Endometrium (tissue), 2 donors: ENCODE measurements around the gene GOLGA6B.
"Not testable (repeated sequence)": the region's sequence is repeated elsewhere in the genome, so short reads cannot be mapped to it uniquely, and the experiment has no call there.

Experiments used
- FAIRE-seq: peaks from 2 replicates; lab custom pipeline; 2012; peaks lifted over from hg19 to GRCh38; lab: Jason Lieb, UNC
- donor health status: control.
- donor health status: control.

GOLGA6B gene, protein sequence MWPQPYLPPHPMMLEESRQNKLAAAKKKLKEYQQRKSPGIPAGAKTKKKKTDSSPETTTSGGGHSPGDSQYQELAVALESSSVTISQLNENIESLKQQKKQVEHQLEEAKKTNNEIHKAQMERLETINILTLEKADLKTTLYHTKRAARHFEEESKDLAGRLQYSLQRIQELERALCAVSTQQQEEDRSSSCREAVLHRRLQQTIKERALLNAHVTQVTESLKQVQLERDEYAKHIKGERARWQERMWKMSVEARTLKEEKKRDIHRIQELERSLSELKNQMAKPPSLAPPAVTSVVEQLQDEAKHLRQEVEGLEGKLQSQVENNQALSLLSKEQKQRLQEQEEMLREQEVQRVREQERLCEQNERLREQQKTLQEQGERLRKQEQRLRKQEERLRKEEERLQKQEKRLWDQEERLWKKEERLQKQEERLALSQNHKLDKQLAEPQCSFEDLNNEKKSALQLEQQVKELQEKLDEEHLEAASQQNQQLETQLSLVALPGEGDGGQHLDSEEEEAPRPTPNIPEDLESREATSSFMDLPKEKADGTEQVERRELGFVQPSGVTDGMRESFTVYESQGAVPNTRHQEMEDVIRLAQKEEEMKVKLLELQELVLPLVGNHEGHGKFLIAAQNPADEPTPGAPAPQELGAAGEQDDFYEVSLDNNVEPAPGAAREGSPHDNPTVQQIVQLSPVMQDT

DNA sequence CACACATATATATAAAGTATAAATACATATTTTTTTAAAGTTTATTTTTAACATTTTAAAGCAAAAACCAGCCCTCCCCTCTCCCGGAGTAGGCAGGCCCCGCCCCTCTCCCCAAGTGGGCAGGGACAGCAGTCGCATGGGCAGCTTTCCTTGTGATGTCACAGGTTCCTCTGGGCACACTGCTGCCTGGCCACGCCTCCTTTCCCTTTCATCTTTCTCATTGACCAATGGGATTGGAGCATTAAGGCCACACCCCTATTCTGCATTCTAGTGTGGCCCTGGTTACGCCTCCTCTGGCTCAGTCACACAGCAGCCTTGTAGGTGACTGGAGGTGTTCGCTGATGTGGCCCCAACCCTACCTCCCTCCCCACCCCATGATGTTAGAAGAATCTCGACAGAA, at the start of gene GOLGA6B:
Gene GOLGA6B, plus strand, starts transcription at position 301 of the 400 bp plus-strand sequence. Its CDS starts 41 bp downstream, at position 342.
- not testable (repeated sequence) for FAIRE-seq

DNA sequence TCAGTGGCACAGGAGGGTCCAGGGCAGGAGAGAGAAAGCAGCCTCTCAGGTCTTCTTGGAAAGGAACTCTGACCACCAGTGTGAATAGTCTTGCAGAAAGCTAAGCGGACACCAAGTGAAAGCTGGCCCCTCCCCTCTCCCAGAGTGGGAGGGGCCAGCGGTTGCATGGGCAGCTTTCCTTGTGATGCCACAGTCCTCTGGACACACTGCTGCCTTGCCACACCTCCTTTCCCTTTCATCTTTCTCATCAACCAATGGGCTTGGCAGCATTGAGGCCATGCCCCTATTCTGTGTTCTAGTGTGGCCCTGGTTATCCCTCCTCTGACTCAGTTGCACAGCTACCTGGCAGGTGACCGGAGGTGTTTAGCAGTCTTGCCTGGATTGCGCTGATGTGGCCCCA, 49.7 kb upstream of the GOLGA6B start:
- no peak for FAIRE-seq

DNA sequence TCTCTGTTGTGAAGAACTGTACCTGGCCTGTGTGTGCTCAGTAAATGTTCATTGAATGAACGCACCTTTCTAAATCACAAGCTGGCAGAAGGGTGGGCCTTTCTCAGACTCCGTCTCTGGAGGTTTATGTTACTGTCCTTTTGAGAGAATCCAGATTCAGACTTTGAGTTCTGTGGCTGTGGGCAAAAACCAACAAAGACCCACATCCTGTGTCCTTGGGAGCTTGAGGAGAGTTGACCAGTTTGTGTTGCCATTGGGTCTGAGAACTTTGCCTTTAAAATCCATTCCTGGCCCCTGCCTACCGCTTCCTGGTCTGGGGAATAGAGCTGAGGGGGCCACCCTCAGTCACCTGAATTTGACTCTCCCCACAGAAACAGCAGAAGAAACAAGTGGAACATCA, 46.4 kb upstream of the GOLGA6B start:
- not testable (repeated sequence) for FAIRE-seq

DNA sequence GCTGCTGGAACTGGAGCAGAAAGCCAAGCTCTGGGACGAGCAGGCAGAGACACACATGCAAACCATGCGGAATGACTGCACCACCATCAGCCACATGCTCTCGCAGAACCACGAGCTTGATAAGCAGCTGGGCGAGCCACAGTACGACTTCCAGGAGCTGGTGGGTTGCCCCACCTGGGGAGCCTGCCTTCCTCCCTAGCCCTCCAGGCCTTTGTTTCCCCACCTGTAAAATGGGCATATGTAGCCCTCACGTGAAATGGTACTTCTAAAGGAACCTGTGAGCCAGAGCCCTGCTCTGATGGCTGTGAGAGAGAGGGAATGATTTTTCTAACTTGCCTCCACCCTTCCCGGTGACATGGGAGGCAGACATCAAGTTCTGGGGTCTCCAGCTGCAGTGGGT, 44.6 kb upstream of the GOLGA6B start:
- FAIRE-seq, result no peak

DNA sequence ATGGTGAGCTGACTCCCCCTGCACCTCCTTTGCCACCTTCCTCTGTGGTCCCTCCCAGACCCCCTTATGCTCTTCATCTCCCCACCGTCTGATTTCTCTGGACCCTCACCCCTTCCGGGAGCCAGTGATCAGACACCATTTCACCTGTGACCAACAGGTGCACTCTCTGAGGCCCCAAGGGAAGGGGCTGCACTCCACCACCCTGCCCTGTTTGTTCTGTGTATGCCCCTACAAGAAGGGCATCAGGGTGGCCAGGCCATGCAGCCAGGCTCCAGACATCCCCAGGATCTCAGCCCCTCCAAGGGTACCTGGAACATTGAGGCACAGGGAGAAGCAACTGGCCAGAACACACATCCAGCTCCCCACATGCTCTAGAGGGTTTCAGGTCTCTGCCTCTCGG, 42.2 kb upstream of the GOLGA6B start:
- FAIRE-seq, result not testable (repeated sequence)

DNA sequence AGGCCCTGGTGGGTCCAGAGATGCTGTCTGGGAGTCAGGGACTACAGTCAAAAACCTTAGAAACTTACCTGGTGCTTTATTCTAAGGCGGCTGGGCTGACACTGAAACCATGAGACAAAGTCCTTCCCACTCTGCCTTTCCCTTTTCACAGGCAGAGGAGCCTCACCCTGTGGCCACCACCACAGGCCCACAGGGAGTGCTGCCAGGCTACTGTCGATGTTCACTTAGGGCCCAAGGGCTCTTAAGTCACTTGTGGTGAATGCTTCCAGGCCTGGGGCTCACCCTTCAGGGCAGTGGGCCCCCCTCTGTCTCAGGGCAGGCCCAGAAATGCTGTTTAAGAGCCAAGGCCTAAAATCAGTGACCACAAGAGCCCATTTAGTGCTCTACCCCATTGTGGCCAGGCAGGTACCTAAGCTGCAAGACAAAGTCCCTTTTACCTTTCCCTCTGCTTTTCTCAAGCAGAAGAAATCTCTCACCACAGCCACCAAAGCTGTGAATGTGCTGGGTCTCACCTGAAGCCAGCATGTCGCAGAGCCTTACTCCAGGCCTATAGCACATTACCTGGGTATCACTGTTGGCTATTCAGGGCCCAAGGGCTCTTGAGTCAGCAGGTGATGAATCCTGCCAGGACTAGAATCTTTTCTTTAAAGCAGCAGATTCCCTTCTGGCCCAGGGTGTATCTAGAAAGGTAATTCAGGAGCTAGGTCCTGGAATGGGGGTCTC, 39.5 kb upstream of the GOLGA6B start:
- no peak for FAIRE-seq

DNA sequence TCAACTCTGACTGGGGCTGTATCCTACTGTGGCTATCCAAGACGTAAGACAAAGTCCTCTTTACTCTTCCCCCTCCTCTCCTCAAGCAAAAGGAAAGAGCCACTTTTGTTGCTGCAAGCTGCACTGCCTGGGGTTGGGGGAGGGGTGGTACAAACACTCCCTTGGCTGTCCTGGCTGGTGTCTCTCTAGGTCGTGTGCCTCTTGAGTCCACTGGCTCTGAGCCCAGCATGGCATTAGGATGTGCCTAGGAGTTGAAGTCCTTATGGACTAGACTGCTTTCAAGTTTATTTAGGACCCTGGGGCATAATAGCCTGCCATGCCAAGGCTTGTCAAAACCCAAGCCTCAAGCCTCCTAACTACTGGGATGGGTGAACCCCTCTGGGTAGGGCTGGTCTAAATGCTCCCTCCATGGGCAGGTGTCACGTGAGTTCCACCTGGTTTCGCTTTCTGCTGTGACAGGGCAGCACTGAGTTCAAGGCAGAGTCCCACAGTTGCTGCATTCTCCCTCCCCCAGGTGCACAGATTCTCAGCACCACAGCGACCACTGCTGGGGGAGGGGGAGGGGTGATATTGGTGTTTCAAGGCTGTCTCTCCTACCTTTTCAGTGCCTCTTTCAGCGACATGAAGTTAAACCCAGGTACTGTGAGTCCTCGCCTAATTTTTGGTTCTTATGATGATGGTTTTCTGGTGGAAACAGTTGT, 38.8 kb upstream of the GOLGA6B start:
- not testable (repeated sequence) for FAIRE-seq

DNA sequence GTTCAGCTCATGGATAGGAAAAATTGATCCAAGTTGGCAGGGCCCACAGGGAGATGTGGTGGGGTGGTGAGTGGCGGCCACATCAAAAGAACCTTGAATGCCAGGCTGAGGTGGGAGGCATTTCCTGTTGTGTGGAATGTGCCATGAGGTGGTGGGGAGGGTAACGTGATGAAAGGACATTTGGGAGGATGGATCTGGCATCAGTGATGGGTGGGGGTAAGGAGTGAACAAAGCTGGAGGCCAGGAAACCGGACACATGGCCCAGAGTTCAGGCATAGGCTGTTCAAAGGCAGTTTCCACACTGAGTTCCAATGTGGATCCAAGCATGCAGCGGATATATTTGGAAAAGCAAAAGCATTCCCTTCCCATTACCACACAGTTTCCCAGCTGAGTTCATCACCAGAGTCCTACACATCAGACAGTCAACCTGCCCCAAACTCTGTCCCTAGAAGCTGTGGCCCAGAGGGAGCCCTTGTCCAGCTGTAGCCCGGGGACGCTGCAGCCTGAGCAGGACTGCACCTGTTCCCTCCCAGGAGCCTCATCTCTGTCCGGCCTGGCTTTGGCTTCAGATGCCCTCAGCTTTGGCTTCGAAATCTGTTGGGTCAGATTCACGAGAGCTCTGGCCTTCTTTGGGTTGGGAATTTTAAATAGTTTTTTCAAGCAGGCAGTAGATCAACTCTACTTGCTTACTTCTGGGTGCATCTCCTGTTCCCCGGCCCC, 37.8 kb upstream of the GOLGA6B start:
- no peak for FAIRE-seq

DNA sequence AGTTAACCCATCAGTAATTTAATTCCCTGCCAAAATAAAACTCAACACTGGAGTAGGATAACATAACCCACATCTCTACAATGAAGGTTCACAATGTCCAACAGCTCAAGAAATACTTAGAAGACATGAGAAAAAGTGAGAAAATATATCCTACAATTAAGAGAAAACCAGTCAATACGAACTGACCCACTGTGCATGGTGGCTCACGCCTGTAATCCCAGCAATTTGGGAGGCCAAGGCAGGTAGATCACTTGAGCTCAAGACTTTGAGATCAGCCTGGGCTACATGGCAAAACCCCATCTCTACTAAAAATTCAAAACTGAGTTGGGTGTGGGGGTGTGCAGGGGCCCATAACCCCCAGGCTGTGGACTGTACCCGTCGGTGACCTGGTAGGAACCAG, 30.6 kb upstream of the GOLGA6B start:
- FAIRE-seq, result not testable (repeated sequence)

DNA sequence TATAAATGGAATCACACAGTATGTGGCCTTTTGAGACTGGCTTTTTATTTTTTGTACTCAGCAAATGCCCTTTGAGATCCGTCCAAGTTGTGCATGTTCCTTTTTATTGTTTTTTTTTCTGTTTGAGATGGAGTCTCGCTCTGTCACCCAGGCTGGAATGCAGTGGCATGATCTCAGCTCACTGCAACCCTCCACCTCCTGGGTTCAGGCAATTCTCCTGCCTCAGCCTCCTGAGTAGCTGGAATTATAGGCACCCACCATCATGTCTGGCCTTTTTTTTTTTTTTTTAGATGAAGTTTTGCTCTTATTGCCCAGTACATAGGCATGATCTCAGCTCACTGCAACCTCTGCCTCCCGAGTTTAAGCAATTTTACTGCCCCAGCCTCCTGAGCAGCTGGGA, 28.3 kb upstream of the GOLGA6B start:
- FAIRE-seq, result not testable (repeated sequence)

DNA sequence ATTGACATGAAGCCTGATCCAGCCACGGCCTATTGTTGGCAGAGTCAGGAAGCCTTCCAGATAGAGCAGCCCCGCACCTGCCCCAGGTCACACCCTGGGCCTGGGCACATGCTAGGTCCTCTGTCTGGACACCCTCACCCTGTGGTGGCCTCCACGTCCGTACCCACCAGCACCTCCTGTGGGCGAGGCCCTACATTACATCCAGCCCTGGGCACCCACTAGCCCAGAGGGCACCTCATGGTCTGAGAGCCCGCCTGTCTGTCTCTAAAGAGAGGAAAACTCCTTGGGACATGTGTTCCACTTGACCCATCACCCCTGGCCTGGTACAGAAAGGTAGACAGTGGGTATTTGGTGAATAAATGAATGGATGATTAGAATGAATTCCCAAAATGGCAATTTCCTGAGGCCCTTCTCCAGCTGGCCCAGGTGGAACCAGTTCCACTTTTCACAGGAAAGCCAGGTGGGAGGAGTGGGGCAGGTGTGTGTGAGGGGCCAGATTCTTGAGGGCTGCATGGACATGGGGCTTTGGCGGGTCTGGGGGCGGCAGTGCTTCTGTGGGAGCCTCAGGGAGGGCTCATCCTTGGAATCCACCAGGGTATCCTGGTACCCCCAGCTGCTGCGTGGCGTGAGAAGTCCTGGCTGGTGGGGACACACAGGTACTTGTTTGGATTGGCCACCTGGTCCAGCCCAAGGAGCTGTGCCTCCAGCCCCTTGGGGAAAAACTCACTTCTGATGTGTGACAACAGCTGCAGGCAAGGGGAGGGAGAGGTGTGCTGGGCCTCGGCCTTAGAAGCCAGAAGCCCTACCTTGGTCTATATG, 26.0 kb upstream of the GOLGA6B start:
- not testable (repeated sequence) for FAIRE-seq

DNA sequence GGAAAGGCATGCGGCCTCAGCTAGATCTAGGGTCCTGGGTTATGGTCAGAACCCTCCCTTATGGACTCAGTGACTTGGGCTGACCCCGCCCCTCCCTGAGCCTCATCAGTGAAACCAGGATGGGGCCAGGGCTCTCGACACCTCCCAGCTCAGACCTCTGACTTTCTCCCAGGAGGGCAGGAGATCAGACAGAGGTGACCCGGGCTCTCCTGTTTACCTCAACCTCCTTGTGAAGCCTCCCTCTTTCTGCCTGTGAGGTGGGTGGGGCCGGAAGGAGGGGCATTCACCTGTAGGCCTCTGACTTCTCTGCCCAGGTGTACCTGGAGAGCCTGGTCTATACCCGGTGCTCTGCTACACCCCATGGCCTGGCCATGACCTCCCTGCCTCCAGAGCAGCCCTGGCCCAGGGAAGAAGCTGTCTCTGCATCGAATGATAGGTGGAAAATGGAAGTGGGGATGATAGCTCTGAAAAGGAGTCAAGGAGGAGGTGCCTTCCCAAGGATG, 25.4 kb upstream of the GOLGA6B start:
- not testable (repeated sequence) for FAIRE-seq

DNA sequence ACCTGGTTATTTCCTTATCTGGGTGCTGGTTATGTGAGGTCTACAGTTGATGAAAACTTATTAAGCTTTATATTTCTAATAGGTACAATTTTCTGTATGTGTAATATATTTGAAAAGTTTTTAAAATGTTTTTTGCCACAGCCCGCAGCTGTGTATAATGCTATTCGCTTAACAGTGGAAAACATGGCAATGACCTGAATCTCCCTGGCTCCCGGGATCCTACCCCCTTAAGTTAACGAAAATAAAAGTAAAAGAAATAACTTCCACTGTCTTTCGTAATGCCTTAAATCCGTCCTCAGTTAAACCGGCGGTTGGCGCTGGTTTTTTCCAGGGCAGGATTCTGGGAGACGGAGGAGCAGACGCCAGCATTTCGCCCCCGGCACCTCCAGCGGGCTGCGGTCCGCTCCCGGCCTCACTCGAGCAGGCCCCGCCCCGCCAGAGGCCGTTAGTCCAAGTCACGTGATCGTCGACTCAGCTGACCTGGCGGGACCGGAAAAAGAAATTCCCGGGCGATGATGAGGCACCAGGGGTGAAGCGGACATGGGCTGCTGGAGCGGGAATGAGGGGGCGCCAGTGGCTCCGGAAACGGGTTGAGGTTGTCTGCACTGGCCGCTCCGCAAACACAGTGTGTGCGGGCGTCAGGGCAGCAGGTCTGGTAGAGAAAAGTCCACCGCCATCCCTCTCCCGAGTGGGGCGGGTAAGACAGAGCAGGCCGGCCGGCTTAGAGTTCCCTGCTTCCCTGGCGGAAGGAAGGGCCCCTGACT, 17.8 kb upstream of the GOLGA6B start:
- FAIRE-seq, result not testable (repeated sequence)

DNA sequence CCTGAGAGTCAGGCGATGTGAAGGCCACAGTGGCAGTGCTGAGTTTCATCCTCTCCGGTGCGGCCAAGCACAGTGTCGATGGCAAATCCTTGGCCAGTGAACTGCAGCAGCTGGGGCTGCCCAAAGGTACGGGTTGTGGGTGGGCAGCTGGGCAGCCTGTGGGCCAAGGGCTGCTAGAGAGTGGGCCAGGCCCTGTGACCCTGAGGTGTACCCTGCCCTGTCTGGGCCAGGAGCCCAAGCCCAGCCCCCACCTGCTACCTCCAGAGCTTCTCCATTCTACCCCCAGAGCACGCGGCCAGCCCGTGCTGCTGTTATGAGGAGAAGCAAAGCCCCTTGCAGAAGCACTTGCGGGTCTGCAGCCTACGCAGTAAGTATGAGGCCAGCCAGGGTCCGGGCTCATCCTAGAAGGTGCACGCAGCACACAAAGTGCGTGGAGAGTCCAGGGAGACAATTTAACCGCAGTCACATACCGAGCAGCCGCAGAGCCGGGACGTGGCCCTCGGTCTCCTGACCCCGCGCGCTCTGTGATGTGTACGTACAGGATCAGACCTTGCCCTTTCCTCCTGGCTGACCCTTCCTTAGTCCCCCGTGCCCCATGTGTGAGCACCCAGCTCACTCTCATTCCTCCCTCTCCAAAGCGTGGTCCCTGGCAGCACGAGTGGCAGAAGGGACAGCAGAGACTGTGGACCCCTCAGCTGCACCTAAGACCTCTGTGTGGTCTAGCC, 14.6 kb upstream of the GOLGA6B start:
- not testable (repeated sequence) for FAIRE-seq

DNA sequence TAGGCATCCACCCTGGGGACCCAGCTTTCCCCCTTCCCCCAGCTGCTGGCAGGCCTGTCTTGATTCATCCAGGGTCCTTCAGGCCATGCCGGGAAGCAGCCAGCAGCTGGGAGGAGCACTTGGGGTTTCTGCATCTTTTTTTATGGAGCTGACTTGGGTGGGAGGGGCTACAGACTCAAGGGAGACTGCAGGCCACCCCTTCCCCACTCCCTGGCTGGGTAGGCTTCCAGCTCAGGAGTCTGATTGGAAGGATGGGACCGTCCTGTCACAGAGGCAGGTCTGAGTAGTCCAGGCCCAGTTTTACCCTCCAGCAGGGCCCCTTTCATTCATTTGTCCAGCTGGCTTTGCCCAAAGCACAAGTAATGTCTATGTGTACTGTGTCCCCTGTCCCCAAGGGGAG, 12.2 kb upstream of the GOLGA6B start:
- FAIRE-seq, result not testable (repeated sequence)

DNA sequence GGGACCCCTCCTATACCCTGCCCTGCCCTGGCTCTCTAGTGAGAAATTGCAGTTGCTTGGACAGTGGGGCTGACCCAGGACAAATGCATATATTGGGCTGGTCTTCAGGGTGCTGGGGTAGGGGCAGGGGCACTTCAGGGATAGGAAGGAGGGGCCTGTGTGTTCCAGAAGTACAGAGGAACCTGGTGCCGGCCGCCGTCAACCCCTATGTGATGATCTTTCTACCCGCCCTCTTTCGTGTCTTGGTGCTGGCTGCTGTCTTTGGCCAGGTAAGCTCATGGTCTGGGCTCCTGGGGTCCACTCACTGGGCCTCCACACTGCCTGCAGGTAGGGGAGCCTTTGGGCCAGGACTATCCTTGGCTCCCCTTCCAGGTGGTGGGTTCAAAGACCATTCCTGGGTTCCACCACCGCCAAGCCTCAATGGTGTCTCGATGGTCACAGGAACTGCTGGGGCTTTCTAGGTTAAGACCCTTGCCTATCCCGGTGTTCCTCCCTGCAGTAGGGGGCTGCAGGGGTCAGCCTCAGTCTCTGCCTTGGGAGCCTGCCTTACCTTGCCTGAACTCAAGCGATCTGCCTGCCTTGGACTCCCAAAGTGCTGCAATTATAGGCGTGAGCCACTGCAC, 5.8 kb upstream of the GOLGA6B start:
- FAIRE-seq, result not testable (repeated sequence)

DNA sequence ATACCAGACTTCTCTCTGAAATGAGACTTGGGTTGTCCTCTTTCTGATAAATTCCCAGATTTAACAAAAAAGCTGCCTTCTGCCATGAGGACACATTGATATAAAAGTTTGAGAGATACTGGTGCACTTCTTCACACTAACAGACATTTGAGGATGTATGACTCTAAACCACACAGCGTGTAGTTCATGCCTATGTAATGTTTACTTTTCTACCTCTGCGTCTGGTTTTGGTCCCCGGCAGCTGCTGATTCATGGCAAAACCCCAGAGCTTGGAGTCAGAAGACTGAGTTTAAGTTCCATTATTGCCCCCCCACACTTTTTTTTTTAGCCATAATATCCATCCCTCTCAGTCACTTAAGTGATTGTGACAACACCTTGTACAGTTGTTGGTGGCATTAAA, 1.5 kb downstream of the GOLGA6B start:
- not testable (repeated sequence) for FAIRE-seq

DNA sequence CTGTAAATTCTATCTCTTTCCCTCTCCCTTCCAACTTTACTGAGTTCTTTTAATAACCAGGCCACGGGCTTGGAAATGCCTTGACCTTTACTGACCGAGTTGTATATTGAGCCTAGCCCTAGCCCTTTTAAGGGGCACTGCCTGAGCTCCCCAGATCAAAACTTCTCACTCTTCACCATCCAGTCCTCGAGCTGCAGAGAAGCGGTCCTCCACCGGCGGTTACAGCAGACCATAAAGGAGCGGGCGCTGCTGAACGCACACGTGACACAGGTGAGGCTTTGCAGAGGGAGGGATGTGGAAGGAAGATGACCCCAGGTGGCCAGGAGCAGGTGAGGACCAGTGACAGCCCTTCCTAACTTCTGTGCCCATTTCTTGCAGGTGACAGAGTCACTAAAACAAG, 6.6 kb downstream of the GOLGA6B start:
- FAIRE-seq, result not testable (repeated sequence)
